NB4 (cell line): ENCODE data around the gene LDHAL6B.

Source experiments
- CTCF ChIP-seq: IDR thresholded peaks from one replicate; pipeline ENCODE4 v1.5.1; 2012; ENCODE audit warnings: low read depth, low read length
- POLR2A ChIP-seq: IDR thresholded peaks from 2 replicates; pipeline ENCODE4 v1.6.1; 2011; ENCODE audit warnings: mild to moderate bottlenecking; ENCODE audit not compliant: insufficient read length; ENCODE audit errors: extremely low read depth

- TF ChIP-seq POLR2A (no peak), CTCF (no peak)
Observed at GRCh38 chr15:59158701-59159034, 48.0 kb upstream of the LDHAL6B start.
